ENCODE measurements around the gene HDLBP. TPM values are rescaled to one million over a fixed set of nuclear protein-coding genes. Genes with fewer than 3 reads are reported as not detected.
"Not testable (repeated sequence)": the region's sequence is repeated elsewhere in the genome, so short reads cannot be mapped to it uniquely, and the experiment has no call there.

The HDLBP gene
- total RNA-seq, 1 experiment from 2014 or later = 606 TPM

DNA sequence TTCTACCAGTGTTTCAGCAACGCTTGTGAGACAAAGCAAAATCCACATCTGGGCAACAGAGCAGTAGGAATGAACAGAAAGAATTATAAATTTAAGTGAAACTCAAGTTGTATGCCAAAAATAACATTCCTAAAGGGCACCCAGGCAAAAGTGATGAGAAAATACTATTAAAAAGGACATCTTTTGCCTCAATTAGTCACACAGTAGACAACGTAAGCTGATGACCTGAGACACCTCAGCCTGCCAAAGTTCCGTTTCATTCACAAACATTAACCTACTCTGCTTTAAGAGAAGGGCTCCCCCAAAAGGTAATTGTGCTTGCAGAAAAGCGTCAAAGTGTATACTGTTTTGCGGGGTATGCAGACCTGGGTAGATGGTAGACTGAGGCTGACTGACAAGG lies 7.2 kb downstream of the HDLBP start:
- DNase-seq (ENCODE audit: extremely low read depth, low read depth) = no peak

GRCh38 chr2:241307055-241307454 lies 8.4 kb downstream of the HDLBP start:
- DNase-seq (ENCODE audit: extremely low read depth, low read depth) = no peak

GRCh38 chr2:241304039-241304670 lies 11.3 kb downstream of the HDLBP start:
- no peak for DNase-seq (ENCODE audit: extremely low read depth, low read depth)

GRCh38 chr2:241302759-241303651 lies 12.5 kb downstream of the HDLBP start:
- no peak for DNase-seq (ENCODE audit: extremely low read depth, low read depth)

GRCh38 chr2:241302083-241302482 lies 13.4 kb downstream of the HDLBP start:
- no peak for DNase-seq (ENCODE audit: extremely low read depth, low read depth)

GRCh38 chr2:241300000-241300399 lies 15.5 kb downstream of the HDLBP start:
- DNase-seq (ENCODE audit: extremely low read depth, low read depth) = no peak

DNA sequence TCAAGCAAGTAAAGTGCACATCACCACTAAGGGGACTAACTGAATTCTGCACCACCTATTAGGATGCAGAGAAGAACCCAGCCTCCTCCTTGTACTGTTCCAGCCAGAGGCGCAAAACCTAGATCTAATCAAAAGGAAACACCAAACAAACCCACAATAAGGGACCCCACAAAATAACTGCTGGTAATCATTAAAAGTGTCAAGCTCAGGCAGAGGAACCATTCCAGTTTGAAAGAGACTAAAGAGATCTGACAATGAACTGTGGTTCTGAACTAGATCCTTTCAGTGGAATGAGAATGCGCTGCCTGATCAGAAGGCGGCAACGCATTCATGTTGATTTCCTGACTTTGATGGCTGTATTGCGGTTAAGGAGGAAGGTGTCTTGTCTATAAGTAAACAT lies 16.8 kb downstream of the HDLBP start:
- DNase-seq (ENCODE audit: extremely low read depth, low read depth) = no peak

- no peak for DNase-seq (ENCODE audit: extremely low read depth, low read depth)
These were observed 18.7 kb downstream of the HDLBP start for GRCh38 chr2:241296767-241297166.

DNA sequence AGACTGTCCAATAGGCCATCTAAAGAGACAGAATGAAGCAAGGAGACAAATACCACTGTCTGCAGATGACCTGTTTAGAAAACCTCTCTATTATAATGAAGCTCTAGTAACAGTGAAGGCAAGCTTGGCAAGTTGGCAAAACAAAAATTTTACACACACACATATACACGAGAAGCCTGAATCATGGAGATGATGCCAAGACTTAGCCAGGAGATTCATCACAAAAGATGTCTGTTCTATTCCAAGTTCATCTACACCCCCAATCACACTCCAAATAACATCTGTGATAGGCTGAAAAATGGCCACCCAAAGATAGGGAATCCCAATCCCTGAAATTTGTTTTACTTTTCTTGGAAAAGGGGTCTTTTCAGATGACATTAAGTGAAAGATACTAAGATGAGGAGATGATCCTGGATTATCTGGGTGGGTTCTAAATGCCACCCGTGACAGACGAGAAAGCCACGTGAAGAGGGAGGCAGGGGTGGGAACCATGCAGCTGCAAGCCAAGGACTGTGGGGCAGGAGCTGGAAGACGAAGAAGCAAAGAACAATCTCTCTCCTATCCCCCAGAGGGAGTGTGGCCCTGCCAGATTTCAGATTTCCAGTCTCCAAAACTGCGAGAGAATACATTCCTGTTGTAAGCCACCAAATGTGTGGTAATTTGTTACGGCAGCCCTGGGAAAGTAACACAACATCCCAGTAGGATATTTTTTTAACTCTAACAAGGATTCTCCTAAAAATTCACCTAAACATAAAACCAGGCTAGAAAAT lies 20.0 kb downstream of the HDLBP start:
- DNase-seq (ENCODE audit: extremely low read depth, low read depth) = no peak

DNA sequence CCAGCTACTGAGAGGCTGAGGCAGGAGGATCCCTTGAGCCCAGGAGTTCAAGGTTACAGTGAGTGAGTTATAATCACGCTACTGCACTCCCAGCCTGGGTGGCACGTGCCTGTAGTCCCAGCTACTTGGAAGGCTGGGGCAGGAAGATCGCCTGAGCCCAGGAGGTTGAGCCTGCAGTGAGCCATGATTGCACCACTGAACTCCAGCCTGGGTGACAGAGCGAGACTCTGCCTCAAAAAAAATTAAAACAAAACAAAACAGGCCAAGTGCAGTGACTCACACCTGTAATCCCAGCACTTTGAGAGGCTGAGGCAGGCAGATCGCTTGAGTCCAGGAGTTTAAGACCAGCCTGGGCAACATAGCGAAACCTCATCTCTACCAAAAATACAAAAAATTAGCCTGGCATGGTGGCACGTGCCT lies 22.1 kb downstream of the HDLBP start:
- DNase-seq (ENCODE audit: extremely low read depth, low read depth) = not testable (repeated sequence)

GRCh38 chr2:241291977-241292376 lies 23.5 kb downstream of the HDLBP start:
- DNase-seq (ENCODE audit: extremely low read depth, low read depth) = no peak

- no peak for DNase-seq (ENCODE audit: extremely low read depth, low read depth)
These were observed 24.3 kb downstream of the HDLBP start for GRCh38 chr2:241291153-241291552.

- no peak for DNase-seq (ENCODE audit: extremely low read depth, low read depth)
These were observed 25.9 kb downstream of the HDLBP start for GRCh38 chr2:241289597-241289996.

DNA sequence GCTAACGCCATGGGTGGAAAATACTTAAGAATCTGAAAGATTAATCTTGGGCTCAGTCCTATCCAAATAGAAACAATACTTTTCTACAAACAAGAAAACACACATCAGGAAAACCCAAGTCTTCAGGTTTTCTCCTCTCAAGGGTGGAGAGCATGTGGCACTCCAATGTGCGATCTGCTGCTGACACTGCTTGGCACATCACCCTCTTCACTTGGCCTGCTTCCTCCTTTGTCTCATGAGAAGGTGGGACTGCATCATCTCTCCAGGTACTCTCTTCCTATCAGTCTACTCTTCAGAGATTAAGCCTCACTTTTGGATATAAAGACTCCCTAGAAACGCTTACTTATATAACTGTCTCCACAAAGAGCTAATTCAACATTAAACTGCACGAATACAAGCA lies 26.4 kb downstream of the HDLBP start:
- DNase-seq (ENCODE audit: extremely low read depth, low read depth) = no peak

DNA sequence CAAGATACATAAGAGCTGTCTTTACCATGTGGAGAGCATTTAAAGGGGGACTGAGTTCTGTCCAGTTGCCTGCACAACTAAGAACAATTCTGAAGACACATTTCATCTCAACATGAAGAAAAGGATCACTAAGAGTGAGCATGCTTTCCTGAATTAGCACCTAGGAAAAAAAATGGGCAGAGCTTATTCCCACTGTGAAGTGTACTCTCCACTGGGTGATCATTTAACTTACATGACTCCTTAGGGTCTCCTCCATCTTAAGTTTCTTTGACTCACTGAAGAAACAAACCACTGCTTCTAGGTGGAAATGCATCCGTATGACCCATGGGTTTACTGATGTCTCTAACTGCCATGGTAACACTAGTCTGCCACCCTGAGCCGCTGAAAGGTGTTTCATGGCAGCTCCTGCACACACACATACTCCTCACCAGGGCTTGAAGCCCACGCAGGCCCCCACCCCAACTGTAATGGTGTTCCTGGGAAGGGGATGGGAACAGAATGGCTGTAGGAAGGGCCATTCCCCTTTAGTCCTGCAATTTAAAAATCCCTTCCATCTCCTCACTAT lies 27.1 kb downstream of the HDLBP start:
- DNase-seq (ENCODE audit: extremely low read depth, low read depth) = no peak

- no peak for DNase-seq (ENCODE audit: extremely low read depth, low read depth)
These were observed 29.0 kb downstream of the HDLBP start for GRCh38 chr2:241286348-241287090.

- no peak for DNase-seq (ENCODE audit: extremely low read depth, low read depth)
These were observed 29.9 kb downstream of the HDLBP start for GRCh38 chr2:241285596-241285995.

DNA sequence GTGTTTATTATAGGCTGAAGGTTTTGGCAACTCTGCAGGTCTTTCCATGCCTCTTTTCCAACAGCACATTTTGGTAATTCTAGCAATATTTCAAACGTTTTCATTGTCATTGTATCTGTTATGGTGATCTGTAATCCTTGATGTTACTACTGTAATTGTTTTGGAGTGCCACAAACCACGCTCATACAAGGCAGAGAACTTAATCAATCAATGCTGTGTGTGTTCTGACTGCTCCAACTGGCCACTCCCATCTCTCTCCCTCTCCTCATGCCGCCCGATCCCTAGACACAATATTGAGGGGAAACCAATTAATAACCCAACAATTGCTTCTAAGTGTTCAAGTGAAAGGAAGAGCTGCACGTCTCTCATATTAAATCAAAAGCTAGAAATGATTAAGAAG lies 32.9 kb downstream of the HDLBP start:
- no peak for DNase-seq (ENCODE audit: extremely low read depth, low read depth)

- DNase-seq (ENCODE audit: extremely low read depth, low read depth) = no peak
These were observed 35.2 kb downstream of the HDLBP start for GRCh38 chr2:241280291-241280690.

DNA sequence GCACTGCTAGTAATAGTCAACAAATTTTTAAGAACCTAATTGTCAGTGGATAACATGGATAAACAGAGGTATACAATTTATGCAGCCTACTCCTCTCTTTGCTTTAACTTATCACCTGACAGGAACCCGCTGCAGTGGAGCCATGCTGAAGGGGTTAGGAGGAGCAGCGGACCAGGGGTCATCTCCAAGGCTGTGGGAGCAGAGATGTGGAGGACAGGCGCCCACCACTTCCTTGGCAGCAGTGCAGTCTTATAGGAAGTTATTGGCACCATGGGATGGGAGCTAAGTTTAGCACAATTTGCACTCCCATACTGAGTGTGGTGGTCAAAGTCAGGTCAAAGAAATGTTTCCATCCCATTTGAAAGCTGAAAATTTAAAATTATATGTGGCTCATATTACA lies 35.6 kb downstream of the HDLBP start:
- DNase-seq (ENCODE audit: extremely low read depth, low read depth) = no peak

Data from NCI-H460 (cell line).